Testis (tissue), 2 donors: ENCODE results near the gene GRID2.

Experiments used
- POLR2A ChIP-seq: fragments of 450-650 bp; IDR thresholded peaks from one replicate; pipeline ENCODE4 v1.6.1; 2017; ENCODE audit warnings: antibody characterized with exemption, mild to moderate bottlenecking, moderate library complexity
- TF ChIP-seq, protein P1 (sequence below), 3 experiments: fragments of 450-650 bp in 2 of 3; fragments of 200-600 bp in 1 of 3; sonication (generic) in 1 of 3; IDR thresholded peaks; one replicate each; pipeline ENCODE4 v1.5.1; 2016 to 2019; ENCODE audit warnings: antibody characterized with exemption in 3 of 3, mild to moderate bottlenecking in 2 of 3, moderate library complexity in 1 of 3

DNA sequence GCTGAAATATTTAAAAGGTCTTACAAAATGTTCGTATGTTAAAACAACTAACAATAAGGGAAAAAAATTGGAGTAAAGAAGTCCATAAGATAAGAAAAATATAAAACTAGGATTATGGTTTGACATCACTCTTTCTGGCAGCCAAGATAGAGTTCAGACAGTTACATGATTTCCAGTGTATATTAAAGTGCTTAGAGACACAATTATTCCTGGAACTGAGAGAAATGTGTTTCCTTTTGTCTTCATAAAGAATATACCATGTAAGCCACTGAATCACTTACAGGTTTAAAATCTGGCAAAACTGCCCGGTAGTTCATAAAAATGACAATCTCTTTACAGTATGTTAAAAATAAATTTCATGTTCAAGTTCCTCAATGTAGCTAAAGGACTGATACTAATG, 986.1 kb downstream of the GRID2 start:
- TF ChIP-seq, protein P1, sequence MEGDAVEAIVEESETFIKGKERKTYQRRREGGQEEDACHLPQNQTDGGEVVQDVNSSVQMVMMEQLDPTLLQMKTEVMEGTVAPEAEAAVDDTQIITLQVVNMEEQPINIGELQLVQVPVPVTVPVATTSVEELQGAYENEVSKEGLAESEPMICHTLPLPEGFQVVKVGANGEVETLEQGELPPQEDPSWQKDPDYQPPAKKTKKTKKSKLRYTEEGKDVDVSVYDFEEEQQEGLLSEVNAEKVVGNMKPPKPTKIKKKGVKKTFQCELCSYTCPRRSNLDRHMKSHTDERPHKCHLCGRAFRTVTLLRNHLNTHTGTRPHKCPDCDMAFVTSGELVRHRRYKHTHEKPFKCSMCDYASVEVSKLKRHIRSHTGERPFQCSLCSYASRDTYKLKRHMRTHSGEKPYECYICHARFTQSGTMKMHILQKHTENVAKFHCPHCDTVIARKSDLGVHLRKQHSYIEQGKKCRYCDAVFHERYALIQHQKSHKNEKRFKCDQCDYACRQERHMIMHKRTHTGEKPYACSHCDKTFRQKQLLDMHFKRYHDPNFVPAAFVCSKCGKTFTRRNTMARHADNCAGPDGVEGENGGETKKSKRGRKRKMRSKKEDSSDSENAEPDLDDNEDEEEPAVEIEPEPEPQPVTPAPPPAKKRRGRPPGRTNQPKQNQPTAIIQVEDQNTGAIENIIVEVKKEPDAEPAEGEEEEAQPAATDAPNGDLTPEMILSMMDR (IDR thresholded peaks at IDR 0.05), result no peak
- TF ChIP-seq POLR2A, result no peak
